ENCODE results near the gene IGFBPL1. TPM values are rescaled to one million over a fixed set of nuclear protein-coding genes. Genes with fewer than 3 reads are reported as not detected.
A peak's percentile ranks its signal among the peaks of the same experiment; 100 is the strongest.

Gene IGFBPL1
- total and polyA plus RNA-seq, 4 donors = 0.08 TPM; not detected in 3

DNA sequence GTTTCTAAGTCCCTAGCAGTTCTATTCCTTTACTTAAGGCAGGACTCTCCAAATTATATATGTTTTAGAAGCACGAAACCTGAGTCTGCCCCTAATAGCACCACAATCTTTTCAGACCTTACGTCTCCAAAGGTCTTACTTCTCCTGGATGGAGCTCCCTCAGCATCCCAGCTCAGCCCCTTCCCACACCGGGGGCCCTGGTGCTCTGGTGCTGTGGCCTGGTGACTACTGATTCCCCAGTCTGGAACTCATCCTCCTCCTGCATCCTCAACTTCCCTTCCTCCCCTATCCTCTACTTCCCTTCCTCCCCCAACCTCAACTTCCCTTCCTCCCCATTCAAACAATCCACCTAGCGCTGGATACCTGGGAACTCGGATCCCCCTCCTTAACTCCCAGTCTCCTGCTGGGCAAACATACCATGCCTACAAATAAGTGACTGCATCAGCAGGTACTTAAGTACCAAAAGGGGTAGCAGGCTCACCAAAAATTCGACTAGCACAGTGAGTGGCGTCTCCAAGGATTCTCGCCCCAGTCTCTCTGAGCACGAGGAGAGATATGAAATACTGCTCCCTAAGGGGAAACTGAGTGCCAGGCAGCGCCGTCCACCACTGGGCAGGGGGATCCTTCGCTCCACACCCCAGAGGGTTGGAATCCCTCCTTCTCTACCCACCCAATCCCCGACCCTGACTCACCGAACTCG, 831 bp downstream of the IGFBPL1 start:
- 50% methylated on average over 15 of the region's 15 CpGs for WGBS
- Histone ChIP-seq H3K36me3 (ENCODE audit: control insufficient read depth in 4 of 4, insufficient read depth in 3 of 4, low read depth in 1 of 4, low read length in 3 of 4) (no peaks in the 10 kb centered on the region), H3K9ac (ENCODE audit: low read depth in 1 of 2, low read length in 2 of 2) (no peak overlapping the region), H3K4me1 (ENCODE audit: control insufficient read depth in 4 of 4, insufficient read depth in 4 of 4, low read length in 3 of 4) (peaks cover 3 to 12% (median 5%) of the 10 kb centered on the region in 4 donors), H3K27ac (ENCODE audit: low read depth in 1 of 2, low read length in 2 of 2) (no peak overlapping the region), H3K27me3 (ENCODE audit: control insufficient read depth in 4 of 4, insufficient read depth in 4 of 4, low read length in 3 of 4) (no peaks in the 10 kb centered on the region), H3K4me3 (ENCODE audit: low read depth in 1 of 3, low read length in 3 of 3) (peak overlapping the region in 1 of 3 donors; percentile 51), H3K9me3 (ENCODE audit: control insufficient read depth in 4 of 4, low read length in 3 of 4) (no peaks in the 10 kb centered on the region)
- TF ChIP-seq HNF4G (IDR thresholded peaks at IDR 0.05) (no peak), RXRA (IDR thresholded peaks at IDR 0.05) (no peak), SP1 (IDR thresholded peaks at IDR 0.05) (no peak), TAF1 (conservative IDR thresholded peaks at IDR 0.05) (no peak), YY1 (IDR thresholded peaks at IDR 0.05) (no peak), EGR1 (IDR thresholded peaks at IDR 0.05; ENCODE audit: low read depth in 2 of 2) (no peak)
- TF ChIP-seq, protein P1, sequence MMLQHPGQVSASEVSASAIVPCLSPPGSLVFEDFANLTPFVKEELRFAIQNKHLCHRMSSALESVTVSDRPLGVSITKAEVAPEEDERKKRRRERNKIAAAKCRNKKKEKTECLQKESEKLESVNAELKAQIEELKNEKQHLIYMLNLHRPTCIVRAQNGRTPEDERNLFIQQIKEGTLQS (IDR thresholded peaks at IDR 0.05) = no peak
- TF ChIP-seq, protein P2, sequence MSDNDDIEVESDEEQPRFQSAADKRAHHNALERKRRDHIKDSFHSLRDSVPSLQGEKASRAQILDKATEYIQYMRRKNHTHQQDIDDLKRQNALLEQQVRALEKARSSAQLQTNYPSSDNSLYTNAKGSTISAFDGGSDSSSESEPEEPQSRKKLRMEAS (IDR thresholded peaks at IDR 0.05) = no peak
- DNase-seq (ENCODE audit: low spot score) = no peak

DNA sequence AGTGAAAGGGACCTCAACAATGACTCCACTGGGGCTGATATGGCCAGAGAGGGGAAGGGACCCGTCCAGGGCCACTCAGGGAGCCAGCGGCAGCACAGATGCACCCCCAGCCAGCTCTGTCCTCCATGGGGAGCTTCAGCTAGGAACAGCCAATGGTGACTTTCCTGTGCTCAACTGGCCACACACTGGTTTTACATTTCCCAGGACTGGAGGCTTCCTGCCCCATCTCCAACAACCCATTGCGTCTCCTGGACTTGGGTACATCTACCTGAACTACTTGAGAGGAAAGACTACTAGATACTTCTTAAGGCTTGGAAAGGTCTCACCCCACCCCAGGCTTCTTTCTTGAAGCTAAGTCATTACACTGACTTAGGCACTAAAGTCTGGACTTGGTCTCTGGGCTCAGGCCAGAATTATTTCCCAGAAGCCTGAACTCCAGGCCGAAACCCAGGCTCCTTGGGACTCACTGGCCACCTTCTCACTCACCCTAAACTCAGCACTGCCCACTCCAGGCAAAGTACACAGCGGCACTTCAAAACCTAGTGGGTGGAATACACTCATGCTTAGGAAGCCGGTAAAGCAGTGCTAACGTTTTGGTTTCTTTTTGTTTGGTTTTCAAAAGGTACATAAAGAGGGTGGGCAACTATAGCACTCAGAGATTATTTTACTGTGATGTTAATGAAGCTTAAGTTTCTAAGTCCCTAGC, 1.5 kb downstream of the IGFBPL1 start:
- Histone ChIP-seq H3K4me1 (ENCODE audit: control insufficient read depth in 4 of 4, insufficient read depth in 4 of 4, low read length in 3 of 4) (peaks cover 3 to 12% (median 5%) of the 10 kb centered on the region in 4 donors), H3K9ac (ENCODE audit: low read depth in 1 of 2, low read length in 2 of 2) (no peak overlapping the region), H3K27ac (ENCODE audit: low read depth in 1 of 2, low read length in 2 of 2) (no peak overlapping the region), H3K4me3 (ENCODE audit: low read depth in 1 of 3, low read length in 3 of 3) (no peak overlapping the region), H3K27me3 (ENCODE audit: control insufficient read depth in 4 of 4, insufficient read depth in 4 of 4, low read length in 3 of 4) (no peaks in the 10 kb centered on the region), H3K9me3 (ENCODE audit: control insufficient read depth in 4 of 4, low read length in 3 of 4) (no peaks in the 10 kb centered on the region), H3K36me3 (ENCODE audit: control insufficient read depth in 4 of 4, insufficient read depth in 3 of 4, low read depth in 1 of 4, low read length in 3 of 4) (no peaks in the 10 kb centered on the region)
- TF ChIP-seq, protein P1 (IDR thresholded peaks at IDR 0.05) = no peak
- 78% methylated on average over 7 of the region's 7 CpGs for WGBS
- no peak for DNase-seq (ENCODE audit: low spot score)

DNA sequence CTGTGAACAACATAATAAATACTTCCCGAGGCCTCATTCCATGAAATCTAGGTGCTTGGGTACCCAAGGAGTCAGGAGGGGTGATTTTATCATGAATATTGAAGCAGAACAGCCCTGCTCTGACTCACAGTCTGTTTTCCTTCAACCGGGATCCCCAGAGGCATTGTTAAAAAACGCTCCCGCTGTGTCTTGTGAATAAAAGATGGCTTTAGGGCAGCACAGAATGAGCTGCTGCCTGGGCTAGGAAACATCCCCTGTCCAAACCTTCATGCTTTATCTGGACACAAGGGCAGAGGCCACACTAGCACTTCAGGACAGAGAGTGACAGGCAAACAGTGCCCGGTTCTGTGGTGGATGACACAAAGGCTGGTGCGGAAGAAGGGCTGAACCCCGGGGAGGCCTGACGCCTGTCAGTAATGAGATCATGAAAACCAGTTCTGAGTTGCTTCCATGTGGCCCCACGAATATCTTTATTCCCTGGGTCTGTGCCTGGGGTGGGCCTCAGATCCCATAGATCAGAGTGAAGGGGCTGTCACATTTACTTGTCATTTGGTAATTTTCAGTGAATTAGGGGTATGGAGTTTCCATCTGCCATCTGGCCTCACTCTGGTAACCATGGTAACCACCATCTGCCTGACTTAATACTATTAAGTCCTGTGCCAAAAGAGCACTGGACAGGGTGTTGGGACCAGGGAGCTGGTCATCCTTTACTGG, 2.6 kb downstream of the IGFBPL1 start:
- DNase-seq (ENCODE audit: low spot score) = no peak
- H3K27ac ChIP-seq (ENCODE audit: low read depth in 1 of 2, low read length in 2 of 2) = no peak overlapping the region
- H3K27me3 ChIP-seq (ENCODE audit: control insufficient read depth in 4 of 4, insufficient read depth in 4 of 4, low read length in 3 of 4) = no peaks in the 10 kb centered on the region

More for the DNA sequence above, 2.6 kb downstream of the IGFBPL1 start:
- Histone ChIP-seq H3K4me1 (ENCODE audit: control insufficient read depth in 4 of 4, insufficient read depth in 4 of 4, low read length in 3 of 4) (peaks cover 3 to 12% (median 5%) of the 10 kb centered on the region in 4 donors), H3K9ac (ENCODE audit: low read depth in 1 of 2, low read length in 2 of 2) (no peak overlapping the region), H3K4me3 (ENCODE audit: low read depth in 1 of 3, low read length in 3 of 3) (no peak overlapping the region), H3K36me3 (ENCODE audit: control insufficient read depth in 4 of 4, insufficient read depth in 3 of 4, low read depth in 1 of 4, low read length in 3 of 4) (no peaks in the 10 kb centered on the region), H3K9me3 (ENCODE audit: control insufficient read depth in 4 of 4, low read length in 3 of 4) (no peaks in the 10 kb centered on the region)
- TF ChIP-seq FOXA2 (IDR thresholded peaks at IDR 0.05) = no peak
- TF ChIP-seq, protein P1 (IDR thresholded peaks at IDR 0.05) = no peak
- TF ChIP-seq HNF4A (conservative IDR thresholded peaks at IDR 0.05) = no peak
- TF ChIP-seq RXRA (IDR thresholded peaks at IDR 0.05) = no peak
- no peak for TF ChIP-seq HNF4G (IDR thresholded peaks at IDR 0.05)
- no peak for TF ChIP-seq JUND (IDR thresholded peaks at IDR 0.05)
- no peak for TF ChIP-seq SP1 (IDR thresholded peaks at IDR 0.05)
- TF ChIP-seq, protein P3, sequence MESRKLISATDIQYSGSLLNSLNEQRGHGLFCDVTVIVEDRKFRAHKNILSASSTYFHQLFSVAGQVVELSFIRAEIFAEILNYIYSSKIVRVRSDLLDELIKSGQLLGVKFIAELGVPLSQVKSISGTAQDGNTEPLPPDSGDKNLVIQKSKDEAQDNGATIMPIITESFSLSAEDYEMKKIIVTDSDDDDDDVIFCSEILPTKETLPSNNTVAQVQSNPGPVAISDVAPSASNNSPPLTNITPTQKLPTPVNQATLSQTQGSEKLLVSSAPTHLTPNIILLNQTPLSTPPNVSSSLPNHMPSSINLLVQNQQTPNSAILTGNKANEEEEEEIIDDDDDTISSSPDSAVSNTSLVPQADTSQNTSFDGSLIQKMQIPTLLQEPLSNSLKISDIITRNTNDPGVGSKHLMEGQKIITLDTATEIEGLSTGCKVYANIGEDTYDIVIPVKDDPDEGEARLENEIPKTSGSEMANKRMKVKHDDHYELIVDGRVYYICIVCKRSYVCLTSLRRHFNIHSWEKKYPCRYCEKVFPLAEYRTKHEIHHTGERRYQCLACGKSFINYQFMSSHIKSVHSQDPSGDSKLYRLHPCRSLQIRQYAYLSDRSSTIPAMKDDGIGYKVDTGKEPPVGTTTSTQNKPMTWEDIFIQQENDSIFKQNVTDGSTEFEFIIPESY (IDR thresholded peaks at IDR 0.05) = no peak
- no peak for TF ChIP-seq GABPA (IDR thresholded peaks at IDR 0.05 in 1 of 2, conservative IDR thresholded peaks at IDR 0.05 in 1 of 2)
- TF ChIP-seq EGR1 (IDR thresholded peaks at IDR 0.05; ENCODE audit: low read depth in 2 of 2) = no peak
- TF ChIP-seq, protein P2 (IDR thresholded peaks at IDR 0.05) = no peak
- no peak for TF ChIP-seq YY1 (IDR thresholded peaks at IDR 0.05)
- TF ChIP-seq, protein P4, sequence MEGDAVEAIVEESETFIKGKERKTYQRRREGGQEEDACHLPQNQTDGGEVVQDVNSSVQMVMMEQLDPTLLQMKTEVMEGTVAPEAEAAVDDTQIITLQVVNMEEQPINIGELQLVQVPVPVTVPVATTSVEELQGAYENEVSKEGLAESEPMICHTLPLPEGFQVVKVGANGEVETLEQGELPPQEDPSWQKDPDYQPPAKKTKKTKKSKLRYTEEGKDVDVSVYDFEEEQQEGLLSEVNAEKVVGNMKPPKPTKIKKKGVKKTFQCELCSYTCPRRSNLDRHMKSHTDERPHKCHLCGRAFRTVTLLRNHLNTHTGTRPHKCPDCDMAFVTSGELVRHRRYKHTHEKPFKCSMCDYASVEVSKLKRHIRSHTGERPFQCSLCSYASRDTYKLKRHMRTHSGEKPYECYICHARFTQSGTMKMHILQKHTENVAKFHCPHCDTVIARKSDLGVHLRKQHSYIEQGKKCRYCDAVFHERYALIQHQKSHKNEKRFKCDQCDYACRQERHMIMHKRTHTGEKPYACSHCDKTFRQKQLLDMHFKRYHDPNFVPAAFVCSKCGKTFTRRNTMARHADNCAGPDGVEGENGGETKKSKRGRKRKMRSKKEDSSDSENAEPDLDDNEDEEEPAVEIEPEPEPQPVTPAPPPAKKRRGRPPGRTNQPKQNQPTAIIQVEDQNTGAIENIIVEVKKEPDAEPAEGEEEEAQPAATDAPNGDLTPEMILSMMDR (IDR thresholded peaks at IDR 0.05; ENCODE audit: low read depth, low read length, missing input control) = no peak
- TF ChIP-seq TAF1 (conservative IDR thresholded peaks at IDR 0.05) = no peak
- WGBS = 75% methylated on average over 9 of the region's 9 CpGs

All from liver (tissue), 9 donors.